HCT116 (cell line): ENCODE measurements around the gene BMP15. TPM values are rescaled to one million over a fixed set of nuclear protein-coding genes. Genes with fewer than 3 reads are reported as not detected.

Experiments used
- ATAC-seq: fragments of 200-7000 bp; cut with Tn5 transposase; 2 replicates; pipeline ENCODE4 v1.9.1; 2020; ENCODE audit warnings: mild to moderate bottlenecking, moderate library complexity
- BruUV-seq: library from RNA; stranded (reverse); fragments of 400-500 nt; replicated peaks from 2 replicates; lab custom pipeline; 2021; lab: Mats Ljungman, UMichigan
- CTCF ChIA-PET: fragments of 300-600 bp; sonication (Branson Sonifier 250); formaldehyde crosslinking; loops from one replicate; lab custom pipeline; 2021; ENCODE audit warnings: antibody characterized with exemption; lab: Charles Lee
- POLR2A ChIA-PET: fragments of 300-600, 350-600 bp; sonication (Branson Sonifier 250); formaldehyde crosslinking; loops from one replicate; lab custom pipeline; 2021; ENCODE audit warnings: antibody characterized with exemption; lab: Charles Lee
- RAD21 ChIA-PET, 2 experiments: fragments of 300-600 bp; sonication (Branson Sonifier 250); formaldehyde crosslinking; loops; one replicate each; lab custom pipeline; 2023; ENCODE audit warnings: low total read pairs in 2 of 2; ENCODE audit not compliant: uncharacterized antibody in 2 of 2, unreplicated experiment in 2 of 2, low non-redundant PET in 1 of 2; lab: Charles Lee
- DNase-seq: peaks from one replicate; pipeline ENCODE4 v3.0.0-alpha.2; 2010; ENCODE audit warnings: low read depth, low spot score
- H2AFZ ChIP-seq: fragments of 200-600 bp; shearing (Covaris generic), sonication (generic); 2 replicates; pipeline ENCODE4 v1.6.1; 2017; ENCODE audit warnings: low read depth, mixed run types, mixed read lengths, antibody characterized with exemption, low read length; ENCODE audit not compliant: poor library complexity, severe bottlenecking
- H3K27ac ChIP-seq: 2 replicates; pipeline ENCODE4 v1.5.1; 2012; ENCODE audit warnings: low read depth, low read length
- H3K27me3 ChIP-seq: fragments of 200-600 bp; sonication (generic); 2 replicates; pipeline ENCODE4 v1.6.1; 2016; ENCODE audit warnings: mixed run types, low read length, mixed read lengths; ENCODE audit not compliant: insufficient read depth
- H3K36me3 ChIP-seq, 2 experiments: fragments of 200-500 bp in 1 of 2; fragments of 200-600 bp in 1 of 2; sonication (Bioruptor generic) in 1 of 2; sonication (generic) in 1 of 2; 2 replicates each; pipeline versions ENCODE4 v1.5.1 to v1.6.1; 2014 to 2016; ENCODE audit warnings: low read length in 2 of 2, inconsistent platforms in 1 of 2, mixed read lengths in 1 of 2, mixed run types in 1 of 2; ENCODE audit not compliant: insufficient read depth in 2 of 2, control insufficient read depth in 1 of 2
- H3K4me1 ChIP-seq, 2 experiments: fragments of 200-600 bp in 1 of 2; sonication (generic) in 1 of 2; 2 replicates each; pipeline versions ENCODE4 v1.5.1 to v1.6.1; 2012 to 2017; ENCODE audit warnings: low read length in 2 of 2, inconsistent platforms in 1 of 2, mild to moderate bottlenecking in 1 of 2, mixed read lengths in 1 of 2, mixed run types in 1 of 2, moderate library complexity in 1 of 2; ENCODE audit not compliant: insufficient read depth in 2 of 2, control insufficient read depth in 1 of 2
- H3K4me2 ChIP-seq: fragments of 200-600 bp; sonication (generic); 2 replicates; pipeline ENCODE4 v1.6.1; 2017; ENCODE audit warnings: mixed run types, low read length, mixed read lengths
- H3K4me3 ChIP-seq, 2 experiments: fragments of 200-600 bp in 1 of 2; sonication (generic) in 1 of 2; replicated peaks in 1 of 2; 2 replicates each; pipeline ENCODE4 v1.5.1; 2011 to 2016; ENCODE audit warnings: low read length in 2 of 2, control low read depth in 1 of 2, low read depth in 1 of 2, mild to moderate bottlenecking in 1 of 2, mixed read lengths in 1 of 2, mixed run types in 1 of 2
- H3K79me2 ChIP-seq: fragments of 200-600 bp; sonication (generic); 2 replicates; pipeline ENCODE4 v1.6.1; 2017; ENCODE audit warnings: mild to moderate bottlenecking, mixed run types, low read length, moderate library complexity, mixed read lengths; ENCODE audit not compliant: insufficient read depth
- H3K9ac ChIP-seq: fragments of 200-600 bp; sonication (generic); 2 replicates; pipeline ENCODE4 v1.6.1; 2016; ENCODE audit warnings: low read length, mixed read lengths
- H3K9me2 ChIP-seq: fragments of 200-600 bp; sonication (generic), shearing (Covaris generic); 2 replicates; pipeline ENCODE4 v1.6.1; 2017; ENCODE audit warnings: mixed run types, mild to moderate bottlenecking, moderate library complexity; ENCODE audit not compliant: insufficient read depth
- H3K9me3 ChIP-seq, 2 experiments: fragments of 200-500 bp in 1 of 2; fragments of 200-600 bp in 1 of 2; sonication (Bioruptor generic) in 1 of 2; sonication (generic) in 1 of 2; 2 replicates each; pipeline ENCODE4 v1.6.1; 2014 to 2017; ENCODE audit warnings: low read length in 2 of 2, mixed read lengths in 2 of 2, inconsistent platforms in 1 of 2, low read depth in 1 of 2, mild to moderate bottlenecking in 1 of 2, mixed run types in 1 of 2, moderate library complexity in 1 of 2; ENCODE audit not compliant: control insufficient read depth in 1 of 2, insufficient read depth in 1 of 2
- H4K20me1 ChIP-seq: fragments of 200-600 bp; sonication (generic), shearing (Covaris generic); 2 replicates; pipeline ENCODE4 v1.6.1; 2017; ENCODE audit warnings: mixed run types, mild to moderate bottlenecking, moderate library complexity; ENCODE audit not compliant: insufficient read depth
- CBX3 ChIP-seq: IDR thresholded peaks from 2 replicates; pipeline ENCODE4 v1.6.1; 2012; ENCODE audit warnings: low read depth
- CEBPB ChIP-seq: IDR thresholded peaks from 2 replicates; pipeline ENCODE4 v1.6.1; 2012; ENCODE audit warnings: low read depth
- EGR1 ChIP-seq: IDR thresholded peaks from 2 replicates; pipeline ENCODE4 v1.6.1; 2012; ENCODE audit warnings: low read depth
- ELF1 ChIP-seq: IDR thresholded peaks from 2 replicates; pipeline ENCODE4 v1.6.1; 2012; ENCODE audit warnings: low read depth, borderline replicate concordance
- EZH2 ChIP-seq: fragments of 200-600 bp; sonication (generic); IDR thresholded peaks from 2 replicates; pipeline ENCODE4 v1.6.1; 2017; ENCODE audit warnings: antibody characterized with exemption, mixed run types
- FOSL1 ChIP-seq: IDR thresholded peaks from 2 replicates; pipeline ENCODE4 v1.6.1; 2012; ENCODE audit warnings: low read depth
- JUND ChIP-seq: IDR thresholded peaks from 2 replicates; pipeline ENCODE4 v1.6.1; 2012
- POLR2AphosphoS5 ChIP-seq: IDR thresholded peaks from 2 replicates; pipeline ENCODE4 v1.6.1; 2011; ENCODE audit warnings: mild to moderate bottlenecking, low read depth, low read length, moderate library complexity
- RAD21 ChIP-seq: IDR thresholded peaks from 2 replicates; pipeline ENCODE4 v1.6.1; 2012; ENCODE audit warnings: low read depth, mild to moderate bottlenecking
- REST ChIP-seq: IDR thresholded peaks from 2 replicates; pipeline ENCODE4 v1.6.1; 2012; ENCODE audit warnings: low read depth
- SP1 ChIP-seq: IDR thresholded peaks from 2 replicates; pipeline ENCODE4 v1.6.1; 2012; ENCODE audit warnings: low read depth
- YY1 ChIP-seq: IDR thresholded peaks from 2 replicates; pipeline ENCODE4 v1.6.1; 2011; ENCODE audit warnings: low read length, low read depth, moderate library complexity, mild to moderate bottlenecking; ENCODE audit not compliant: insufficient replicate concordance; ENCODE audit errors: extremely low read depth
- ZNF274 ChIP-seq: fragments of 200-500 bp; sonication (Bioruptor generic); IDR thresholded peaks from 2 replicates; pipeline ENCODE4 v1.6.1; 2014; ENCODE audit warnings: mild to moderate bottlenecking, low read depth, low read length, inconsistent platforms
- intact Hi-C: fragments of 100-400 bp; cut with micrococcal nuclease; formaldehyde crosslinking; loops from 2 replicates; pipeline ENCODE4 v1.10.0; 2022
- total RNA-seq: library from RNA; stranded (reverse); gene quantifications from one replicate; pipeline ENCODE4 v1.2.1, GENCODE V29; 2021; ENCODE audit not compliant: unreplicated experiment
- TF ChIP-seq, protein P1 (sequence below): IDR thresholded peaks from 2 replicates; pipeline ENCODE4 v1.6.1; 2012

Gene BMP15
- total RNA-seq, 1 experiment from 2014 or later, result not detected

GRCh38 chrX:50913520-50913919 lies 3.0 kb downstream of the BMP15 start:
- H3K79me2 ChIP-seq, result no peaks in the 10 kb centered on the region
- H3K4me2 ChIP-seq, result no peak overlapping the region
- ChIA-PET RAD21 (no interaction called here), CTCF (no interaction called here), POLR2A (no interaction called here)
- no peaks in the 10 kb centered on the region for H3K9me3 ChIP-seq
- BruUV-seq, result no TSS peak
- H3K4me1 ChIP-seq, result no peaks in the 10 kb centered on the region
- intact Hi-C loops, result no loop called here
- H2AFZ ChIP-seq, result no peak overlapping the region
- H3K36me3 ChIP-seq, result no peaks in the 10 kb centered on the region
- DNase-seq (no peak), ATAC-seq (no peak)
- no peak overlapping the region for H3K9ac ChIP-seq
- no peak for TF ChIP-seq FOSL1
- no peak for TF ChIP-seq JUND
- TF ChIP-seq REST, result no peak
- no peak for TF ChIP-seq EGR1
- TF ChIP-seq POLR2AphosphoS5, result no peak
- no peak for TF ChIP-seq YY1
- no peak for TF ChIP-seq ELF1
- TF ChIP-seq ZNF274, result no peak
- no peak for TF ChIP-seq CBX3
- TF ChIP-seq, protein P1, sequence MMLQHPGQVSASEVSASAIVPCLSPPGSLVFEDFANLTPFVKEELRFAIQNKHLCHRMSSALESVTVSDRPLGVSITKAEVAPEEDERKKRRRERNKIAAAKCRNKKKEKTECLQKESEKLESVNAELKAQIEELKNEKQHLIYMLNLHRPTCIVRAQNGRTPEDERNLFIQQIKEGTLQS, result no peak
- TF ChIP-seq SP1, result no peak
- TF ChIP-seq RAD21, result no peak
- TF ChIP-seq CEBPB, result no peak
- no peak for TF ChIP-seq EZH2
- H4K20me1 ChIP-seq, result no peaks in the 10 kb centered on the region
- H3K4me3 ChIP-seq, result no peak overlapping the region
- no peaks in the 10 kb centered on the region for H3K9me2 ChIP-seq
- no peak overlapping the region for H3K27ac ChIP-seq
- no peaks in the 10 kb centered on the region; the same call in 1 of the 2 replicates for H3K27me3 ChIP-seq
